HUDEP-2 (cell line): ENCODE measurements around the gene MLC1.

Experiments
- DNase-seq, 76 experiments: peaks; one replicate each; lab custom pipeline; 2025; ENCODE audit not compliant: unreplicated experiment in 76 of 76; lab: John Stamatoyannopoulos, UW

Gene MLC1

GRCh38 chr22:50078761-50079160, 6.5 kb downstream of the MLC1 start:
- no peak for DNase-seq

DNA sequence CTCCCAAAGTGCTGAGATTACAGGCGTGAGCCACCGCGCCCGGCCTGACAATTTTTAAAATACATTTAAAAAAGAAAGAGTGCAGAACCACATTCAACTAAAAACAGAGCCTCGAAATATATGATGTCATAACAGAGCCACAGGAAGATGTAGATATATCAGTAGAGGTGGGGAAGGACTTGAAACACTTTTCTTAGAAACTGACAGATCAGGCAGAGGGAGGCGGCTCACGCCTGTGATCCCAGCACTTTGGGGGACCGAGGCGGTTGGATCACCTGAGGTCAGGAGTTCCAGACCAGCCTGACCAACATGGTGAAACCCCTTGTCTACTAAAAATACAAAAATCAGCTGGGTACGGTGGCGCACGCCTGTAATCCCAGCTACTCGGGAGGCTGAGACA, 7.0 kb downstream of the MLC1 start:
- no peak for DNase-seq

- DNase-seq = no peak
These were observed 8.3 kb downstream of the MLC1 start for GRCh38 chr22:50076646-50077535.

DNA sequence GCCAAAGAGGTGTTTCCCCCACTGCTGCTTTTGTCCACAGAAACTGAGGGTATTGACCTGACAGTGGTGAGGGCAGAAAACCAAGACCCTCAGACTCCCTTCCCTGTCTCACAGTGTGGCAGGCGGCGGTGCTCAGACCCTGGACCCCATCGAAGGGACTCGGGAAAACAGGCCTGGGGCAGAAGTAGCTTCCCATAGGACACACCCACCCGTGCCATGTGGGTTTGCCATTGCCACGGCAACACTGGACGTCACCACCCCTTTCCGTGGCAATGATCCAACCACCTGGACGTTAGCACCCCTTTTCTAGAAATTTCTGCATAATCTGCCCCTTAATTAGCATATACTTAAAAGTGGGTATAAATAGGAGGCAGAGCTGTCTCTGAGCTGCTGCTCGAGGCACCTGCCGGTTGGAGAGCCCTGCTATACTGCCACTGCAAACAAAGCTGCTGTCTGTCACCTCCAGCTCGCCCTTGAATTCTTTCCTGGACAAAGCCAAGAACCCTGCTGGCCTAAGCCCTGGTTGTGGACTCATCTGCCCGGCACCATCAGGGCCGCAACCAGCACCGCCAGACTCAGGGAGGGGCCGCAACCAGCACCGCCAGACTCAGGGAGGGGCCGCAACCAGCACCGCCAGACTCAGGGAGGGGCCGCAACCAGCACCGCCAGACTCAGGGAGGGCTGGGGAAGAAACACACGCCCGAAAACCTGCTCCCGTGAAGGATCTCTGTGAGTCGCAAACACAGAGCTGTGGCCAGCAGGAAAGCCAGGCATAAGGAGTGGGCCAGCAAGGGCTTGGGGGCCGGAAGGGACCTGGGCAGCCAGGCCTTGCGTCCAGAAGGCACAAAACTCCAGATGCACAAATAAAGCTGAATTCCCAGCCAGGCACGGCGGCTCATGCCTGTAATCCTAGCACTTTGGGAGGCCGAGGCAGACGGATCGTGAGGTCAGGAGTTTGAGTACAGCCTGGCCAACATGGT, 10.4 kb downstream of the MLC1 start:
- peak in 12 of 76 experiments; percentile 5 to 47 (median 24) for DNase-seq

DNA sequence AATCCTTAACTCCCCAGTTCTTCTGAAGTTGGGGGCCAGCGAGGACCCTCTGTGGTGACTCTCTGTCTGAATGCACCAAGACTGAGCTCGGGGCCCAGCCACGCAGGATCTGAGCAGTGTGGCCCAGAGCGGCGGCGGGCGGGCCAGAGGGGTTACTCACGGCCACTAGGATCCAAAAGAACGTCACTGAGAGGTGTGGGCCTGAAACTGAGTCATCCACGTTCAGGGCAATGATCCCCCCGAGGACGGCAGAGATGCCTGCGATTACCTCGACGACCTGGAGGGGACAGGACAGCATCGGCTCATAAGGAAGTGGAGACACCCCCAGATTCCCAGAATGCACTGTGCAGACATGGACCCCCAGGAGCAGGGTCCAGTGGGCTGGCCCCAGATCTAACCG, 11.2 kb downstream of the MLC1 start:
- no peak for DNase-seq

DNA sequence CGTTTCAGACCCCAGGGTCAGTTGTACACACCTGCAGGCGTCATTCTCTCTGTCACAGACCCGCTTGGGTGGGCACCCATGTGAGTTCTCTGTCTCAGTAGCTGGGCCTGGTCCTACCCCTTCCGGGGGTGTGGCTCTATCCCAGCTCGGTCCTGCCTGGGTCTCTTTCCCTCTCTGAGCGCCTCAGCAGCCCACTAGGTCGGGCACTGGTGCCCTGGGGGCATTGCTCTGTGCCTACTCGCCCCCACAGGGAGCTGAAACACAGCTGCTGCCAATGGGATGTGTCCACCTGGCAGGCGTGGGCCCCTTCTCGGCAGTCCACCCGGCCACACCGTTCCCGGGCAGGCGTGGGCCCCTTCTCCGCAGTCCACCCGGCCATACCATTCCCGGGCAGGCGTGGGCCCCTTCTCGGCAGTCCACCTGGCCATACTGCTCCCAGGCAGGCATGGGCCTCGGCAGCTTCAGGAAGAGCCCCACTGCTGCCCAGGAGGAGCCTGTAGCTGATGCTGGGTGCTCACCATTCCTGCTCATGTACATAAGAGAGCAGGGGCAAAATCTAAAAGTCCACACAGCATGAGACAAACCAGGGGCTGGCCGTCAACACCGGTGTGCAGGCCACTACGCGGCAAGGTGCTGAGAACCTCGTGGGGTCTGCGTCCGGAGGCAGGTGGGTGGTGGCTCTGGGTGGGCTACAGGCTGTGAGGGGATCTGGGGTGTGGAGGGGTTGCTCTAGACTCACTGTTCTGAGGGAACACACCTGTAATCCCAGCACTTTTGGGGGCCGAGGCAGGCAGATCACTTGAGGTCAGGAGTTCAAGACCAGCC, 12.3 kb downstream of the MLC1 start:
- no peak for DNase-seq

DNA sequence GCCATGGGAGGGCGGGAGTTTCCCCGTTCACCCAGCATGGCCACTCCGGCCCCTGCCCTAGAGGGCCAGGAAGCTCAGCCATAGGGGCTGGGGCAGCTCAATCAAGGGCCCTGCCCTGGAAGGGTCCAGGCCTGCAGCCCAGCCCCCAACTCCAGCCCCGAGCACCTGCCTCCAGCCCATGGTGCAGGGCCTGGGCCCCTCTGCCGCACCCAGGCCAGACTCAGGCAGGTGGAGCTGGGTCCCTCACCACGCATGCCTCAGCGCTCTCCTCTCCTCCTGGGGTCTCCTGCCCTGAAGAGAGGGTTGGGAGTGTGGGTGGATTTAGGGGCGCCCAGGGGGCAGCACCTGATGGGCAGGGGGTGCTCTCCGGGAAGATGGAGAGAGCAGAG, 13.1 kb downstream of the MLC1 start:
- no peak for DNase-seq

DNA sequence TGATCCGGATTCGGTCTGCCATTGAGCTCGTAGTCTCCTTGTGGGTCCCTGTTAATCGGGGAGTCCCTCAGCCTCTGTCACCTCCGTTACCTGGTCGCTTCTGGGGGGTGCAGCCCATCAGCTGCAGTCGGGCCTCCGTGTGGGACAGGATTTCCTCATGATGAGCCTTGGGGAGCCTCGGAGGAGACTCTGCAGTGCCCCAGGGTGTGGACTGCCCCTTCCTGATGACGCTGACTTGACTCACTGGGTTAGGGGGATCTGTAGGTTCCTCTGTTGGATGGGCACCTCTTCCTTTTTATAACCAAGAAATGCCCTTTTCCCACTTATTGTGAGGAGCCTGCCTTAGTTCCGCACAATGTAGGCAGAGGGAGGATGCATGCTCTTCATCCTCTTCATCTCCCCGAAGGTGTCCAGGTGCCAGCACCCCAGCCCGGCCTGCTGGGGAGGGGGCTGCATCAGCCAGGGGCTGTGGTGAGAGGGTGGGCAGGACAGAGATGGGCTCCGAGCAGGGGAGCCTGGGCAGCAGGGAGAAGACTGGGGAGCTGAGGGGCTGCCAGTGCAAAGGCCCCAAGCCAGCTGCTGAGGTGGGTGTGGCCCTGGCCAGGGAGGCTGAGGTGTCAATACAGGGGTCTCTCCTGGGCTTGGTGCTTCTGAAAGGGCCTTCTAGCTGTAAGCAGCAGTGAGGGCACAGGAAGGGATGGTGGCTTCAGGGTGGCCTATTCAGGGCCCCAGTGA, 13.6 kb downstream of the MLC1 start:
- no peak for DNase-seq

- DNase-seq = no peak
These were observed 14.9 kb downstream of the MLC1 start for GRCh38 chr22:50070366-50070765.

- no peak for DNase-seq
These were observed 17.1 kb downstream of the MLC1 start for GRCh38 chr22:50068096-50068495.

- DNase-seq = no peak
These were observed 18.0 kb downstream of the MLC1 start for GRCh38 chr22:50067244-50067643.

DNA sequence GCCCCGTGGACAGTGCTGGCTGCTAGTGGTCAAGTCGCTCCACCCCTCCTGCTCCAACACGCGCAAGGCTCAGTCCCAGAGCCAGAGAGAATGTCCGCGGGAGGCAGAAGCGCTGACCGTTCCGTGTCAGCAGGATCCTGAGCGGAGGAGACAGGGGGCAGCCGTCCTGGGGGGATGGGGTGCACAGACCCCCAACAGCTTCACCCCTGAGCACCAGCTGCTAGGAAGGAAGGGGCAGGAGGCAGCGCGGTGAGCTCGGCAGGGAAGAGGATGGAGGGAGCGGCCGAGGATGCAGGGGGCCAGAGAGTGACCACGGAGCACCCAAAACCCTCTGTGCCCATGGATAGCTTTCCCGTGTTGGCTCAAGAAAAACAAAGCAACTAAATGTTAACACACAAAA, 20.8 kb downstream of the MLC1 start:
- no peak for DNase-seq

- DNase-seq = no peak
These were observed 21.4 kb downstream of the MLC1 start for GRCh38 chr22:50063589-50064393.

DNA sequence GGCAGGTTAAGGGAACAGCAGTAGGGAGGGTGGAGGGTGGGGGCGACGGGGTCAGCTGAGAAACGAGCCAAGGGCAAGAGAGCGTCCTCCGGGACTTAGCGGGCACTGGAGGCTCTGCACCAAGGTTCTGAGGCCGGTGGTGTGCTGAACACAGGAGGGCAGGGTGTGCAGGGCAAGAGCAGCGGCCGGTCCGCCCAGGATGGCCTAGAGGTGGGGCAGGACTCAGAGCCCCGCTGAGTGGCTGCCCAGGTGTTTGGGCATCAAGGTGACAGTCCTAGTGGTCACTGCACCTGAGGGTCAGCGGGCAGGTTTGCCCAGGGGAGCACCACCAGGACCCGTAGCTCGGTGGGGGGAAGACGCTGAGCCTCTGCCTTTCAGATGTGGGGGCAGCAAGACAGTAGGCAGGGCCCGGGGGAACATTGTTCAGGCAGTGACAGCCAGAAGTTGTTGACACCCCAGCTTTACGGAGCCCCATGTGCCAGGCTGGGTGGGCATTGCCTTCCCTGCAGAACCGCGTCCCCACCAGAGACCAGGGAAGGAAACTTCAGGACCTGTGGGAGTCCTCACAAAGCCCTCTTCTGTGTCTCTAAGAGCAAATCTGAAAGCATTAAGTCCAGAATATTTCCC, 22.6 kb downstream of the MLC1 start:
- no peak for DNase-seq

DNA sequence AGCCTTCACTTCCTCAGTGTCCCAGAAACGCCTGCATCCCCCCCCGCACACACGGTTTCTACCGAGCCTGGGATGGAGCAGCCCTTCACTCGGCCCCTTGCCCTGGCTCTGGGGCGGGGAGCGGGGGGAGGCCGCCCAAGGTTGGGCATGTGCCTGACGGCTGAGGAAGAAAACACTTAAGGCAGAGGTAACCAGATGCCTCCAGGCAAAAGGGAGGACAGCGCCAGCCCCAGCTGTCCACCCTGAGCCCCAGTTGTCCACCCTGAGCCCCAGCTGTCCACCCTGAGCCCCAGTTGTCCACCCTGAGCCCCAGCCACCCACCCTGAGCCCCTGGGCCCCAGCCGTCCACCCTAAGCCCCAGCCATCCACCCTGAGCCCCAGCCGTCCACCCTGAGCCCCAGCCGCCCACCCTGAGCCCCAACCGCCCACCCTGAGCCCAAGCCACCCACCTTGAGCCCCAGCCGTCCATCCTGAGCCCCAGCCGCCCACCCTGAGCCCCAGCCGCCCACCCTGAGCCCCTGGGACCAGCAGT, 23.3 kb downstream of the MLC1 start:
- no peak for DNase-seq

- no peak for DNase-seq
These were observed 23.9 kb downstream of the MLC1 start for GRCh38 chr22:50061141-50061823.

DNA sequence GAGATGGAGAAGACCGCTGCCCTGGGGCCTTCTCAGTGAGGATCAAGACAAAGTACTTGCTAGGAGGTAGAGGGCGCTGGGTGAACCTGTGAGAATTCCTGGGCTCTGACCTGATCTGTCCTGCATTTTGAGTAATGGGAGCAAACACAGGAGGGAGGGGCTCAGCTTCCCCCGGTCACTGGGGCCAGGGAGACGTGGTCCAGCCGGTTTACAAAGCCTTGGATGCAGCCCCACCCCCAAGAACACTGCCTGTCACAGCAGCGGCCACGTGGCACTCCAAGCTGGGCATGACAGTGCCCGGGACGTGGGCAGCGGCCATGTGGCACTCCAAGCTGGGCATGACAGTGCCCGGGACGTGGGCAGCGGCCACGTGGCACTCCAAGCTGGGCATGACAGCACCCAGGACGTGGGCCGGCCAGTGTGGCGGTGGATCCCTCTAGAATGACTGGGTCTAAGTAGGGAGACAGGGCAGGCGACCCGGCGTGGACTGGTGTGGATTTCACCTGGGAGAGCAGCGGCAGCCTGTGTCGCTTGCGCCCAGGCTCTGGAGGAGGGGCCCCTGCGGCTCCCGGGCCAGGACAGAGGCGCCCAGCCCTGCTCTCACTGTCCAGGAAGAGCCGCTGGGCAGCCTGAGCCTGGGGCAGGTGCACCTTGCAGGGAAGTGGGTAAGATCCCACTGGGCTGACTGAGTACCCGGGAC, 24.6 kb downstream of the MLC1 start:
- DNase-seq = no peak
